Prostate gland (tissue), 2 donors: ENCODE data around the gene SMIM22. TPM values are rescaled to one million over a fixed set of nuclear protein-coding genes. Genes with fewer than 3 reads are reported as not detected.

Source experiments
- DNase-seq: peaks from one replicate; pipeline ENCODE4 v3.0.0-alpha.2; 2019; ENCODE audit warnings: low spot score
- H3K27ac ChIP-seq, 2 donors: fragments of 200-600 bp; sonication (generic); 2 replicates each; pipeline ENCODE4 v1.5.1; 2017 to 2019
- H3K27me3 ChIP-seq: fragments of 200-600 bp; sonication (generic); replicated peaks from 2 replicates; pipeline ENCODE4 v1.5.1; 2019; ENCODE audit not compliant: insufficient read depth
- H3K36me3 ChIP-seq, 2 donors: fragments of 200-600 bp; sonication (generic); 1 replicate in 1 of 2; 2 replicates in 1 of 2; pipeline versions ENCODE4 v1.5.1 to v1.8.1; 2017 to 2019
- H3K4me1 ChIP-seq: fragments of 200-600 bp; sonication (generic); replicated peaks from 2 replicates; pipeline ENCODE4 v1.5.1; 2019
- H3K4me3 ChIP-seq, 2 donors: fragments of 200-600 bp; sonication (generic); 2 replicates each; pipeline ENCODE4 v1.5.1; 2017 to 2019
- H3K9me3 ChIP-seq: fragments of 200-600 bp; sonication (generic); 2 replicates; pipeline ENCODE4 v1.5.1; 2017
- CTCF ChIP-seq, 4 experiments: fragments of 200-600 bp in 2 of 4; fragments of 450-650 bp in 2 of 4; sonication (generic) in 2 of 4; IDR thresholded peaks; 1 replicate in 3 of 4; 2 replicates in 1 of 4; pipeline ENCODE4 v1.5.1; 2016 to 2019; ENCODE audit warnings: antibody characterized with exemption in 4 of 4, mild to moderate bottlenecking in 2 of 4, moderate library complexity in 2 of 4
- POLR2A ChIP-seq: fragments of 450-650 bp; IDR thresholded peaks from one replicate; pipeline ENCODE4 v1.6.1; 2016; ENCODE audit warnings: antibody characterized with exemption, mild to moderate bottlenecking
- POLR2AphosphoS5 ChIP-seq: sonication (generic); formaldehyde crosslinking; IDR thresholded peaks from one replicate; pipeline ENCODE4 v1.6.1; 2017; ENCODE audit warnings: antibody characterized with exemption
- WGBS: methylation state at CpG from one replicate; pipeline ENCODE4 v1.1.5; 2018; 5-methylcytosine and 5-hydroxymethylcytosine counted together
- intact Hi-C: fragments of 100-400 bp; cut with DNase I; formaldehyde crosslinking; loops from one replicate; pipeline ENCODE4 v1.14.2; 2022
- total RNA-seq, 2 donors: library from RNA; depleted of rRNA; stranded (reverse); fragments of >200 nt; gene quantifications; one replicate each; pipeline ENCODE4 v1.1.0, GENCODE V29; 2016

SMIM22 gene
- total RNA-seq, 2 donors from 2014 or later: 5.6 to 29.0 TPM

DNA sequence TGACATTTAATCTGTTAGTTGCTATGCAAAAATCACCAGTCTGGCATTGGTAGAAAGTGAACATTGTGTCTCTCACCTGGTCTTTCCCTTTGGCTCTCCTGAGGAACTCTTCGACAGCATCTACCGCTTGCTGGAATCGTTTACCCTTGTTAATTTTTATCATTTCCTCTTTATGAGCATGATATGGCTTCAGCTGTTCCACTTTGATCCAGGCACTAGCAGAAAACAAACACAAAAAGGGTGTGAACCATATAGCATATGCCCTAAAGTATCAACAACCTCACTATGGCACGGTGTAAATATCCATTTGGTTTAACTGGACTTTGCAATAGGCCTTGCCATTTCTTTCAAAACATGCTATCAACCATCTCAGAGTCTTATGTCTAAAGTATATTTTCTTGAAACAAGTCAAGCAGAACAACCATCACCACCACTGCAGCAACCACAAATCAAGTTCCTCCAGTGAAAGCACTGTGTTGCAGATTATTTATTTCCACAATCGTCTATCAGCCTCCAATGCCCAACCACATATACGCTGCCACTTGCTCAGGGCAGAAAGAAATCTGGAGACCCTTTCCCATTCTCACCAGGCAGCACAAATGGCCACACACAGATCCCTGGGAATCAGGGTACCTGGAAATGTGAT is 37.7 kb downstream of the SMIM22 start:
- WGBS: 71% methylated on average over 6 of the region's 6 CpGs
- DNase-seq: no peak
- Histone ChIP-seq H3K4me1 (peaks cover 7% of the 10 kb centered on the region), H3K36me3 (peaks cover 0 to 8% of the 10 kb centered on the region in 2 donors), H3K27ac (no peak overlapping the region), H3K4me3 (no peak overlapping the region), H3K9me3 (no peaks in the 10 kb centered on the region), H3K27me3 (no peaks in the 10 kb centered on the region)
- intact Hi-C loops: no loop called here
- no peak for TF ChIP-seq POLR2A
- TF ChIP-seq POLR2AphosphoS5: no peak

GRCh38 chr16:4833584-4833983 is 38.4 kb downstream of the SMIM22 start:
- no peak for DNase-seq
- intact Hi-C loops: no loop called here
- H3K36me3 ChIP-seq: peaks cover 5 to 8% of the 10 kb centered on the region in 2 donors
- WGBS: 80% methylated on average over 1 of the region's 1 CpG
- H3K4me3 ChIP-seq: no peak overlapping the region
- peaks cover 7% of the 10 kb centered on the region for H3K4me1 ChIP-seq
- TF ChIP-seq CTCF (IDR thresholded peaks at IDR 0.05) (no peak), POLR2A (no peak), POLR2AphosphoS5 (no peak)
- no peaks in the 10 kb centered on the region for H3K27me3 ChIP-seq
- no peaks in the 10 kb centered on the region for H3K9me3 ChIP-seq
- no peak overlapping the region for H3K27ac ChIP-seq

- H3K27ac ChIP-seq: no peak overlapping the region
- H3K27me3 ChIP-seq: no peaks in the 10 kb centered on the region
- TF ChIP-seq CTCF (IDR thresholded peaks at IDR 0.05) (no peak), POLR2AphosphoS5 (no peak), POLR2A (no peak)
- no peak overlapping the region for H3K4me3 ChIP-seq
- peaks cover 2 to 5% of the 10 kb centered on the region in 2 donors for H3K36me3 ChIP-seq
- WGBS: 88% methylated on average over 2 of the region's 2 CpGs
- H3K4me1 ChIP-seq: peaks cover 3% of the 10 kb centered on the region
- intact Hi-C loops: no loop called here
- no peaks in the 10 kb centered on the region for H3K9me3 ChIP-seq
- no peak for DNase-seq
These were observed 41.6 kb downstream of the SMIM22 start for GRCh38 chr16:4836727-4837126.

DNA sequence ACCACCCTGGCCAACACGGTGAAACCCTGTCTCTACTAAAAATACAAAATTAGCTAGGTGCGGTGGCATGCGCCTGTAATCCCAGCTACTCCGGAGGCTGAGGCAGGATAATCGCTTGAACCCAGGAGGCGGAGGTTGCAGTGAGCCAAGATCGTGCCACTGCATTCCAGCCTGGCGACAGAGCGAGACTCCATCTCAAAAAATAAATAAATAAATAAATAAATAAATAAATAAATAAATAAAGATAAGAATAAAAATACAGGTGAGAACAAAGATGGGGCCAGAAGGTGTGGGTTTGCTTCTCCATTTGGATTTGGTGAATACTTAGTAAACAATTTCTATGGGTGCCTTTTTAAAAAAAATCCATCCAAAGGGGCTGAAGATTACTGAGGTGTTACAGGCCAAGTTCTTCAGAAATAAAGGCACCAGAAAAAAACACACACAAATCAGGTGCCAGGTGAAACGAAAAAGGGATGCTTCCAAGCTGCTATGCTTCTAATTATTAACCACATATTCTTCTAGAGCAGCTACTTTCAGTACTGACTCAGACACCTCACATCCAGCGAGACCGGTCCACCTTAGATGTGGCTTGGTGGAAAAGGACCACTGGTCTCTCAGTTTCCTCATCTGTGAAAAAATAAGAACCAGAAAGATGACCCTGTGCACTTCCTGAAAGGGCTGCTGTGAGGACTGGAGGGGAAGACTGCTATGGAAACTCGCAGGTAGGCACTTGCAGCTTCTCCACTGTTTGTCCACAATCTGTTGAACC is 42.7 kb downstream of the SMIM22 start:
- intact Hi-C loops: no loop called here
- Histone ChIP-seq H3K9me3 (no peaks in the 10 kb centered on the region), H3K4me1 (peaks cover under 1% of the 10 kb centered on the region), H3K27me3 (no peaks in the 10 kb centered on the region), H3K27ac (no peak overlapping the region), H3K4me3 (no peak overlapping the region), H3K36me3 (peaks cover 4 to 11% of the 10 kb centered on the region in 2 donors)
- TF ChIP-seq POLR2A (no peak), CTCF (IDR thresholded peaks at IDR 0.05) (no peak), POLR2AphosphoS5 (no peak)
- no peak for DNase-seq
- WGBS: 87% methylated on average over 13 of the region's 13 CpGs

DNA sequence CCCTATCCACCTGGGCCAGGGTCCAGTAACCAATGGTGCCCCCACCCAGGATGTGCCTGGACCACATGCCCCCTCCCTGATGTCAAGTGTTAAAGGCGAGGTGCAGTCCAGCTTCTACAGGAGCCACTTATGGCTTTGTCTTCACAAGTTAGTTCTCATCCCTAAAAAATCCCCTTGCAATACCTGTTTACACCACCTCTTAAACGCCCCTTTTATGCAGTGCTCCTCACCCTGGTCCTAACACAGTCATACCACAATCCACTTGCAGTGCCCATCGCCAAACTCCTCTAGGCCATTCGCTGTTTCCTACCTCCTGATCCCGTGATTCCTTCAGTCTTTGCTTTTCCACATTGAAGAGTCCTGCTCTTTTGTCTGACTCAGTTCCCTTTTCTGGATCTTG is 44.8 kb downstream of the SMIM22 start:
- DNase-seq: no peak
- WGBS: 85% methylated on average over 5 of the region's 5 CpGs
- no peaks in the 10 kb centered on the region for H3K9me3 ChIP-seq
- H3K4me1 ChIP-seq: peaks cover 2% of the 10 kb centered on the region
- H3K27me3 ChIP-seq: no peaks in the 10 kb centered on the region
- no peak overlapping the region for H3K4me3 ChIP-seq
- intact Hi-C loops: loop anchor here (10.0 kb wide), 1 partner anchor 105 kb away; the partner anchor contains the start of genes ANKS3 and DNAAF8
- peaks cover 6 to 17% of the 10 kb centered on the region in 2 donors for H3K36me3 ChIP-seq
- H3K27ac ChIP-seq: no peak overlapping the region
- TF ChIP-seq POLR2AphosphoS5: no peak
- TF ChIP-seq CTCF (IDR thresholded peaks at IDR 0.05): no peak
- no peak for TF ChIP-seq POLR2A
